Stimulated activated CD8-positive, alpha-beta memory T cell treated with anti-CD3 and anti-CD28 coated beads, Interleukin-12 subunit alpha, Interleukin-12 subunit beta, amount 100 ng/mL, for 24 hours (primary cell): Measurements from ENCODE around the gene RPS6KA4.

Experiments
- DNase-seq: peaks from one replicate; pipeline ENCODE4 v3.0.0-alpha.2; 2020; ENCODE audit errors: extremely low read depth

The RPS6KA4 gene

GRCh38 chr11:64348383-64349024 is 10.5 kb upstream of the RPS6KA4 start:
- no peak for DNase-seq

DNA sequence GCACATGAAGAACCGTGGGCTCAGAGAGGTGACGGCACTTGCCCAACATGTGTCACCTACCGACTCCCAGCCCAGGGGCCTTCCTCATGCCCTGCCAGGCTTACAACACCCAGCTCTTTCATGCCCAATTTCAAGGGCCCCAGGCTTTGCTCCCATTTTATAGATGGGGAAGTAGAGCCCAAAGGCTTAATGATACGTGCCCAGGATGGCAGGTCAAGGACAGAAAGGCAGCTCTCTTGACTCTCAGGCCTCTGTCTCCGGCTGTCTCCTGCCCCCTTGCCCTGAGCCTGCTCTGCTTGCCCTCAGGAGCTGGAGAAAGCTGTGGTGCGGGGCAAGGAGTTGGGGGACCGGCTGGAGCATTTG is 10.0 kb upstream of the RPS6KA4 start:
- DNase-seq, result no peak

- DNase-seq, result no peak
Measured at GRCh38 chr11:64349404-64349803, 9.6 kb upstream of the RPS6KA4 start.

- DNase-seq, result no peak
Measured at GRCh38 chr11:64351136-64351631, 7.8 kb upstream of the RPS6KA4 start.

DNA sequence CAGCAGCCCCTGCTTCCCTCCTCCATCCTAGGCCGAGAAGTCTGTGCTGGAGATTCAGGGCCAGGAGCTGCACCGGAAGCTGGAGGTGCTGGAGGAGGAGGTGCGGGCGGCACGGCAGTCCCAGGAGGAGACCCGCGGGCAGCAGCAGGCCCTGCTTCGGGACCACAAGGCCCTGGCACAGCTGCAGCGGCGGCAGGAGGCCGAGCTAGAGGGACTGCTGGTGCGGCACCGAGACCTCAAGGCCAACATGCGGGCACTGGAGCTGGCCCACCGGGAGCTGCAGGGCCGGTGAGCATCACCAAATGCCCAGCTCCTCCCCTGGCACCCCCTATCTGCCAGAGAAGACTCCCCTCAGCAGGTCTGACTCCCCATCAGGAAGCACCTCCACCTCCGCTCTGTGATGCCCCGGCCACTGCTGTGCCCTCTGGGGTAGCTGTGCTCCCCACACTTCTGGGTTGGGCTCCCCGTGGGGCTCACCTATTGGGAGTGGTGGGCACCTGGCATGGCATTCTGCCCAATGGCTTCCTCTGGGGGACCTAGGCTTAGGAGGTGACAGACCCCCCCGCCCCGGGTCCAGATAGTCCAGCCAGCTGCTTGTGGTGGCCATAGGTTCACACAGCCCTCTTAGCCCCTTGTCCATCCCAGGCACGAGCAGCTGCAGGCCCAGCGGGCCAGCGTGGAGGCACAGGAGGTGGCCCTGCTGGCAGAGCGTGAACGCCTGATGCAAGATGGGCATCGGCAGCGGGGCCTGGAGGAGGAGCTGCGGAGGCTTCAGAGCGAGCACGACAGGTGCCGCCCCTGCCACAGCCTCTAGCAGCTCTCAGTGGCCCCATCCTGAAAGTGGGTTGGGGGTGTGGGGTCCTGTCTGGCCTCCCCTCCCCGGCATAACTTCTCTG is 6.6 kb upstream of the RPS6KA4 start:
- no peak for DNase-seq

GRCh38 chr11:64352995-64353714 is 5.8 kb upstream of the RPS6KA4 start:
- no peak for DNase-seq

DNA sequence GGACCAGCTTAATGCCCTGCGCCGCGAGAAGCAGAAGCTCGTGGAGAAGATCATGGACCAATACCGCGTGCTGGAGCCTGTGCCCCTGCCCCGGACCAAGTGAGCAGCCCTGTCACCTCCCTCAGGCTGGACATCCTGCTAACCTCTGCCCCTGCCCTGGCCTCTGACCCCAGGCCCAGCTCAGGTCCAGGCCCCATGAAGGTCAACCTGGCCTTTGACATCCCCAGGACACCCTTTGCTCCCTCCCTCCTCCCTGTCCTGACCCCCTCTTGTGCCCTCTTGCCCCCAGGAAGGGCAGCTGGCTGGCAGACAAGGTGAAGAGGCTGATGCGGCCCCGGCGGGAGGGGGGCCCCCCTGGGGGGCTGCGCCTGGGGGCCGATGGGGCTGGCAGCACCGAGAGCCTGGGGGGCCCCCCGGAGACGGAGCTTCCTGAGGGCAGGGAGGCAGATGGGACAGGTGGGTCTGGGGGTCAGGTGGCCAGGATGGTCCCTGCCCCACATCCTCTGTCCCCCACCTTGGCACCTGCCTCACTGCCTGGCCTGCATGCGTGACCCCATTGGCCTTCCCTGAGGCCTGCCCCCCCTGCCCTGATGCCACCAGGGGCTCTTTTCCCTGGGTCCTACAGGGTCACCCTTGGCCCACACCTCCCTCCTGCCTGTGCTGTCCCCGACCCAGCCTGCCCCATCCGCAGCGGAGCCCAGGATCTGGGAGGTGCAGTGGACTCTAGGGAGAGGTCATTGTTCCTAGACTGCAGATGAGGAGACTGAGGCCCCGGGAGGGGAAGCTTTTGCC is 5.1 kb upstream of the RPS6KA4 start:
- DNase-seq, result no peak

DNA sequence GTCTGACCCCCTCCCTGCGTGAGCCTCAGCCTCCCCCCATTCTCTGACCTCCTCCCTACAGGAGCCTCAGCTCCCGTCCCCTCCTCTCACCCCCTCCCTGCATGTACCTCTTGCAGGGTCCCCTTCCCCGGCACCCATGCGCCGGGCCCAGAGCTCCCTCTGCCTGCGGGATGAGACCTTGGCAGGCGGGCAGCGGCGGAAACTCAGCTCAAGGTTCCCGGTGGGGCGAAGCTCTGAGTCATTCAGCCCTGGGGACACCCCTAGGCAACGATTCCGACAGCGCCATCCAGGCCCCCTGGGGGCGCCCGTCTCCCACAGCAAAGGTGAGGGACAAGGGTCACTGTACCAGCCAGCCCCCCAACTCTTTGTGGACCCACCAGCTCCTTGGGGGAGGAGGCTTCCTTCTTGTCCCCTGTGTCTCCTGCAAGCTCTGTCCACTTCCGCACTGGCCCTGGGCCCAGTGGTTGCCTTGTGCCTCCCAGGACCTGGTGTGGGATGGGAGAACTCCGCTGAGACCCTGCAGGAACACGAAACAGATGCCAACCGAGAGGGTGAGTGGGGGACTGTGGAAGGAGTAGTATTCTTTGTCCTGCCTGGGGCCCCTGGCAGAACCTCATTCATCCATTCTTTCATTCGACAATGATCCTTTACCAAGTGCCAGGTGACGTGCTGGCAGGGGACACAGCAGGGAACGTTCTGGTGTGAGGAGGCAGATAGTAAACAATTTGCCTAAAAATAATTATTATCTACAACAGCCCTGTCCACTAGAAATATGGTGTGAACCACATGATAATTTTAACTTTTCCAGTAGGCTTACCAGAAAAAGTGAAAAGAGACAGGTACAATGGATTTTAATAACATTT is 3.7 kb upstream of the RPS6KA4 start:
- no peak for DNase-seq

- DNase-seq, result no peak
Measured at GRCh38 chr11:64356498-64357411, 2.2 kb upstream of the RPS6KA4 start.

DNA sequence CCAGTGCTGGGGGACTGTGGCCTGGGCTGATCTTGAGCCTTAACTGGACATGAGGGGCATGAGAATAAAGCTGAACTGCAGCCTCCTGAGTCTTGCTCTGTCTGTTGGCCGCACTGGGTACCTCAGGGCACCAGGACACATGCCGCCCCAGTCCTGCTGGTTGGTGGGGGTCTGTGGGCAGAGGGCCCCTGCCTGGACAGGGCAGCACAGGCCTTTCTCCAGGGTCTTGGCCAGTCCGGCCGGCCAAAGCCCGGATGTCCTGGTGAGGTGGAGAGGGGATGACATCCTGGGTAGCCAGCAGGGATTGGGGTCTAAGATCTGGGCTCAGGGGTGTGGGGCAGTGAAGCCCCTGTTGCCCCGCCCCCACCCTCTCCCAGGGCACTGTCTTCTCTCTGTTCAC is 1.5 kb upstream of the RPS6KA4 start:
- DNase-seq, result no peak

DNA sequence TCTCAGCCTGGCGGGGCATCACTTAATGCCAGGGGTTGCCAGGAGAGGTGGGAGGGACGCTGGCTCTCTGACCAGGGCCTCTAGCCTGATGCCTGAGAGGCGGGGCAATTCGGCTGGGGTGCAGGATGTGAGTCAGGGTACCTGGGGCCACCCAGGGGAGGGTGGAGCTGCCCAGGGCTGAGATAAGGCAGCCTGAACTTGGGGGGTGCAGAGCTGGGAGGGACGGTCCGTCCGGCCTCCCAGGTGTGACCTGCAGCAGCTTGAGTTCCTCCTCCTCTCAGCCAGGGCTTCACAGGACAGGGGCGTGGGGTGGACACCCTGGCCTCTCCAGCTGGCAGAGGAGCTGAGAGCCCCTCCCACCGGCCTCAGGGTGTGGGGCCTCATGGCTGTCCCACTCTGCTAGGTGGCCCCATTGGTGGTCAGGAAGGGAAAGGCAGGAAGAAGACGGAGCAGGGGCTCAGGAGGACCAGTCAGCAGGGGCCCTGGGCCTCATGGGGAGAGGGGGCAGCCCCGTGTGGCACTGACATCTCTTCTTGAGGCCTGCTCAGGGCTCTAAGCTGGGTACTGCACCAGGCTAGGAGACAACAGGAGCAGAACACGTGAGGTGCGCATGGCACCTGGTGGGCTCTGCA is 942 bp upstream of the RPS6KA4 start:
- DNase-seq, result no peak

- no peak for DNase-seq
Measured at GRCh38 chr11:64358536-64358906, 441 bp upstream of the RPS6KA4 start.

GRCh38 chr11:64359712-64360445 is 917 bp downstream of the RPS6KA4 start:
- no peak for DNase-seq

DNA sequence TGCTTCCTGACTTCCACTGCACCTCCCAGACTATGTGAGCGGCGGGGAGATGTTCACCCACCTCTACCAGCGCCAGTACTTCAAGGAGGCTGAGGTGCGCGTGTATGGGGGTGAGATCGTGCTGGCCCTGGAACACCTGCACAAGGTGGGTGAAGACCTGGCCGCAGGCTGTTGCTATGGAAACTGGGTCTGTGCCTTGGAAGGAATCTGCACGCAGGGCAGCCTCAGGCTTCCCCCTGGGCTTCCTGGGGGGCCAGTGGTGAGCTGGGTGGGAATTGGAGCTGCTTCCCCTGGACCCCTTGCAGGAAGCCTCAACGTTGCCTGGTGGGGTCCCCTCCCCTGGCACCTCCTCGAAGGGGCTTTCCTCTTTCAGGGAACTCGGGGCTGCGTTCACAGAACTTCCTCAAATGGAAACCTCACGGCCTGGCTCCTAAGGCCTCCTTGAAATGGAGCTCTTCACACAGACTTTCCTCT is 1.5 kb downstream of the RPS6KA4 start:
- no peak for DNase-seq

GRCh38 chr11:64361659-64362058 is 2.7 kb downstream of the RPS6KA4 start:
- no peak for DNase-seq

DNA sequence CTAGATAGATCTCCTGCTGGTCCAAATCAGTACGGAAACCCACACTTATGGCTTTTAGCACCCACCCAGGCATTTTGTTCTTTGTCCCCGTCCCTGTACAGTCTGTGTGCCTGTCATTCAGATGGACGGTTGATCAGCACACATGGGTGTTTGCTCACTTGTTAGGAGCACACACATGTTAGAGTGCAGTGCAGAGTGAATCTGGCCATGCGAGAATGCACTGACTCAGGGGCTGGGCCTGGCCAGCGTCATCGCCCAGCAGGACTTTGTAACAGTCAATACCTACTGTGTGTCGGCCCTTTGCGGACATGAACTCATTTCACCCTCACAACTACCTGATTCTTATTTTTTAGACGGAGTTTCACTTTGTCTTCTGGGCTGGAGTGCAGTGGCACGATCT is 3.4 kb downstream of the RPS6KA4 start:
- no peak for DNase-seq

DNA sequence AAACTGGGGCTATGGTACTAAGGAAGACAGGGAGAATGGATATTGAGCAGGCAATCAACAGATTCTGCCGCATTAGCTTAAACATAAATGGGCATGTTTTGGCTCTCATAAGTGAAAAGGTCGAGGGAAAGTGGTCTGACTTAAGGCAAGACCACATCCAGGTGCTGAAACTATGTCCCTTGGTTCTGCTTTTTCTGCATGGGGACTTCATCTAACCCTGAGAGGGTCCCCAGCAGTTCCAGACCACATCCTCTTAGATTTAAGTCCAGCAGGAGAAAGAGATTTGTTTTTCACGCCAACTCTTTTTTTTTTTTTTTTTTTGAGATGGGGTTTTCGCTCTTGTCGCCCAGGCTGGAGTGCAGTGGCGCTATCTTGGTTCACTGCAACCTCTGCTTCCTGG is 5.5 kb downstream of the RPS6KA4 start:
- no peak for DNase-seq

DNA sequence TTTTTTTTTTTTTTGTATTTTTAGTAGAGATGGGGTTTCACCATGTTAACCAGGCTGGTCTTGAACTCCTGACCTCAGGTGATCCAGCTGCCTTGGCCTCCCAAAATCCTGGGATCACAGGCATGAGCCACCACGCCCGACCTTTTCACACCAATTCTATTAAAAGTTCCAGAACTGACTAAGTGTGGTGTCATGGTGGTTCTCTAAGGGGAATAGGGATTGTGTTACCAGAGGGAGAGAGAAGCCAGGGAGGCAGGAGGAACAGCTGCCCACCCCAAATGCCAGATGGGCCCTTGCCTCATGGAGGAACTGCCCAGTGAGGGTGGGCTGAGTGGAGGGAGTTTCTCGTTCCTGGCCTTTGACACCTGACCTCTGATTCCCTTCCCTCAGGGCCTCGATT is 5.9 kb downstream of the RPS6KA4 start:
- DNase-seq, result no peak
